DMS114 treated with DMSO at 0.1 percent for 48 hours (cell line): ENCODE results near the gene CYP27C1.
"Not testable (repeated sequence)": the region's sequence is repeated elsewhere in the genome, so short reads cannot be mapped to it uniquely, and the experiment has no call there.

Experiments
- DNase-seq: peaks from one replicate; lab custom pipeline; 2025; ENCODE audit not compliant: unreplicated experiment; lab: John Stamatoyannopoulos, UW

CYP27C1 gene

GRCh38 chr2:127172306-127172705 lies 47.8 kb downstream of the CYP27C1 start:
- DNase-seq, result no peak

GRCh38 chr2:127170452-127171197 lies 49.5 kb downstream of the CYP27C1 start:
- DNase-seq, result no peak

DNA sequence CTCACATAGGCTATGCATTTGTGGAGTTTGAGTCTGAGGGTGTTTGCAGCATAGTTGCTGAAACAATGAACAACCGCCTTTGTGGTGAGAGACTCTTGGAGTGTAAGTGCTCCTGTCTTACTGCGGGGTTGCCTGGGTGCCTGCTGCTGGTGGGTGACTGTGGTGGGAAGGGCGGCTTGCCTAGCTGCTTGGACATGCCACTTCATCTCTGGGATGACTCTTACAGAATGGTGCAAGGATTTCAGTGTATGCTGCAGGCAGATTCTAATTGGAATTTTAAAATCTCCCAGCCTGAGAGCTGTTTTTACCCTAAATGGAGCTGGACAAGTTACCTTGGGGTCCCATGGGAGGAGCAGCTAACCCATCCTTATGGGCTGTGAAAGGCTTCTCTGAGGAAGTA lies 50.1 kb downstream of the CYP27C1 start:
- DNase-seq, result no peak

- DNase-seq, result no peak
These were observed 50.9 kb downstream of the CYP27C1 start for GRCh38 chr2:127169066-127169660.

DNA sequence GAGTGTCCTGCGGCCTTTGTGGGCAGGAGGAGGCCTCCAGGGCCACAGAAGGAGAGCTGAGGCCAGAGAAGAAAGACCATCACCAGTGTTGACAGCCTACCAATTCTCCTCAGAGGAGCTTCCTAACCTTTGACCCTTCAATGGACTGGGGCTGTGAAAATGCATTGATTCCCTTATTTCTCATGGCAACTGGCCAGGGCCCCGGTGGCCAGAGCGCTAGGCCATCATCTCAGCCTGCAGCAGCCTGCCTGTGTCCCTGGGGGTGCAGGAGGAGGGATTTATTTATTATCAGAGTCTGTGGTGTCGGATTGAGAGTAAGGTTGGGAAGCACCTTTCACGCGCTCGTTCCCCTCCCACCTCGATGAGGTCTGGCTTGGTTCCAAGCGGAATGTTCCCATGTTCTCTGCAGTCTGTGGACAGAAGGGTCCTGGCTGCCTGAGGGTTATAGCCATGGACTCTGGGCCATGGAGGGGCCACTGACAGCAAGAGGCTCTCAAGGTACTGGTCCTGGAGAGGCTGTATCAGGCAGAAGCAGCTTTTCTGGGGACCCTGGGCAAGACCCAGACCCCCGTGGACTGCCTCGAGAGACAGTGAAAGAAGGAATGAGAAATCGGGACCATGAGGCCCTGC lies 53.8 kb downstream of the CYP27C1 start:
- no peak for DNase-seq

GRCh38 chr2:127165539-127165935 lies 54.6 kb downstream of the CYP27C1 start:
- DNase-seq, result no peak

DNA sequence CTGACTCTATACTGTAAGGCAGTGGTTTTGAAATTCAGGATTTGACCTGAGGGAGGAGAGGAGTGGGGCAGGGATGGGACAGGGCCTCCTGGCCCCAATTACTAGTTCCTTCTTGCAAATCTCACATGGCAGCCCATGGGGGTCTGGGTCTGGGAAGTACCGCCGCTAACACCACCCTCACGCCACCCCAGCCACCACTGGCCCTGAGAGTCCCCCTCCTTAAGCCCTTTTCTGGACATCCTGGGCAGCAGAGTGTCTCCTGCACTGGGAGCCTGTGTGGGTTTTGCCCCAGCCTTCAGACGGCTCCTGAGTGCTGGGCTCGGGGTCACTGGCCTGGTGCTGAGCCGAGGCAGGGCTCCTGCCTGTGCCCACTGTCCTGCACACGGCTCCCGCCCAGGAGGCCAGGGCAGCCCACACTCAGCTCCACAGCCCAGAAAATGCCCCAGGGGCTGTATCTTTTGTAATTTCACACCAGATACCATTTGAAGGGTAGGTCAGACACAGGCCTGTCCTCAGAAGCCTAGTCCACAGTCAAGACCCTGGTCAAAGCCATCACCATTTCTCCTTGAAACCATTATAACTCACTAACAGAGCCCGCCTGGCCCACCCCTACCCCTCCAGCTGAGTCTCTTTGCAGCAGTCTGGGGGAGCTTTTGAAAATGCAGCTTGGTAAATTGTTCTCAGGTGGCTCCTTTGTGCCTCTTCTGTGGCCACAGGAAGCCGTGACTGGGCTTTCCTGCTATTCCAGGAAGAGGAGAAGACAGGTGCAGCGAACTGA lies 55.1 kb downstream of the CYP27C1 start:
- no peak for DNase-seq

DNA sequence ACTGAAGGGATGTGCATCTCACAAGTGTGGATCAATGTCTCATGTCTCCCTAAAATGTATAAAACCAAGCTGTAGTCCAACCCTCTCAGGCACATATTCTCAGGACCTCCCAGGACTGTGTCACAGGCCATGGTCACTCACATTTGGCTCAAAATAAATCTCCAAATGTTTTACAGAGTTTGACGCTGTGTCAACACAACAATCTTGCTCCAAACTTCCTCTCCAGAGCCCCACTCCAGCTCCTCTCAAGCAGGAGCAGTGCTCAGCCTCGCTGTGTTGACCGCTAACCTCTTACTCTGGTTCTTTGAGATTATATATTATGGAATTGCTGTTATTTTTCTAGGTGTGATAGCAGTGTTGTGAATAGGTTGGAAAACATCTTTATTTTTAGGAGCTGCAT lies 56.2 kb downstream of the CYP27C1 start:
- DNase-seq, result no peak

DNA sequence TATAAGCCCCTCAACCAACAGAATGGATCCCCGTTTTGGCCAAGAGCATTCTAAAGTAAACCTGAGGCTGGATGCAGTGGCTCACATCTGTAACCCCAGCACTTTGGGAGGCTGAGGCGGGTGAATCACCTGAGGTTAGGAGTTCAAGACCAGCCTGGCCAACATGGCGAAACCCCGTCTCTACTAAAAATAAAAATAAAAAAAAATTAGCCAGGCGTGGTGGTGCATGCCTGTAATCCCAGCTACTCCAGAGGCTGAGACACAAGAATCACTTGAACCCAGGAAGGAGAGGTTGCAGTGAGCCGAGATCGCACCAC lies 57.1 kb downstream of the CYP27C1 start:
- not testable (repeated sequence) for DNase-seq

DNA sequence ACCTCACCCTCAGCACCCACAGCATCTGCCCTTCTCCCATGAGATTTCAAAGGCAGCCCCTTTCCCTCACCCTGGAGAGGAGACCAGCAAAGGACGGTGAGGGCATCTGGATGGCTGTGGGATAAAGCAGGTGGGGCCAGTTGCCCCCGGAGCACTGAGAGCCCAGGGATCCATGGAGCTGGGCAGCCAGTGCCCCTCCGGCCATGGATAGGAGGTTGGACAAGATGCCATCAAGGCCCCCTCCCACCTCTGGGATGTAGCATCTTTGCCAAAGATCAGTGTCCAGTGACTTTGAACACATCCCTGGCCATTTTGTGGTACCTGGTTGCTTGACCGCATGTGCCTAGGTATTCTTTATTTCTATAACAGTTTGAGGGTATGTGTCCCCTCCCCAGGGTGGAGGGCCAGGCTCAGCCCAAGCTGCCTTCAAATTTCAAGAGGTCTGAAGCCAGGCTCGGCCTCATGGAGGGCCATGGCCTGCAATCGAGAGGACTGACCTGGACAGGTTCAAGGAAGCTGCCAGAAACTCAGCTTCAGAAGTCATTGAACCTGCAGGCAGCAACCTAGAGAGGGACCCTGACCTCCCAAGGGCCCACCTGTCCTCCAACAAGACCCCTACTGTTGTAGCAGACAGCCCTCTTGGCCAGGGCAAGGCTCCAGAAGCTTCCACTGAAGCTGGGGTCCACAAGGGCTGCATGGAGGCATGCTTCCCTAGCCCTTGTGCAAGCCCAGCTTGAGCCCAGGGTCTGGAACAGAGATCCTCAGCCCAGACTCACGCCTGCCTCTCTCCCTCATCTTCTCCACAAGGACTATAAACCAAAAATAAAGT lies 57.6 kb downstream of the CYP27C1 start:
- no peak for DNase-seq

DNA sequence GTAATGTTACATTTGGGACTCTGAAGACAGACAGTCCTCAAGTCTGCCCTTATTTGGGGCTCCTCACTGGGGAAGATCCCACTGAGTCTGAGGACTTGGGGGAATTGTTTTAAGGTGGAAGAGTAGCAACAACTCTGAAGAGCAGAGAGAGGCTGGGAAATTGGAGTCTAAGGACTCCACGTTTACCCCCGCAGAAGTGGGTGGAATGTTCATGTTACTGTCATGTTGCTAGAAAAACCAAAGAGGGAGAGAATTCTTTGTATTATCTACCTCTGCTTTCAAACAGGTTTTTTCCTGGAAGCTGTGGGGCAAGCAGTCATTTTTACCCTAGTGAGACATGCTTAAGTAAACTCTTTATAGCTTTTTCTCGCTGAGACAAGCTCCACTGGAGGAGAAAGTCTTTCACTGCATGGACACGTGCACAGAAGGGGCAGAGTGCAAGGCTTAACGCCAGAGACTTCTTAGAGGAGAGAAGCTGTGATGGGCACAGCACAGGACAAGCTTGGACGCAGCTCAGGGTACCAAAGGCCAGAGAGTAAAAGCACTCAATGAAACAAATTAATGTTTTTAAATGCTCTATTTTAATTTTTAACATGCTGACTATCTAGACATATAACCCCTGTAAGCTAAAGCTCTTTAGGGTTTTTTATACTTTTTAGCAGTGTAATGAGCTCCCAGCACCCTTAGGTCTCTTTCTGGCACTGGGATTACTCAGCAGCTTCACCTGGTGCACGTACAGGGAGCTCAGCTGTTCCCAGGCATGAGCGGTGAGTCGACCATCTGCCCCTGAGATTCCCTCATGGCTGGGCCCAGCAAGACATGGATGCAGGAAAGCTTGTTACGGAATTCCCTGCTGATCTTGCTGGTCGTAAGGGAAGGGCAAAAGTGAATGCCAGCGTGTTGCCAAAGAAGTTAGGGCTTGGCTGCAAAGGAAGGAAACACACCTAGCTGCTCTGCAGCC lies 58.6 kb downstream of the CYP27C1 start:
- no peak for DNase-seq

- DNase-seq, result no peak
These were observed 59.4 kb downstream of the CYP27C1 start for GRCh38 chr2:127160676-127161075.

DNA sequence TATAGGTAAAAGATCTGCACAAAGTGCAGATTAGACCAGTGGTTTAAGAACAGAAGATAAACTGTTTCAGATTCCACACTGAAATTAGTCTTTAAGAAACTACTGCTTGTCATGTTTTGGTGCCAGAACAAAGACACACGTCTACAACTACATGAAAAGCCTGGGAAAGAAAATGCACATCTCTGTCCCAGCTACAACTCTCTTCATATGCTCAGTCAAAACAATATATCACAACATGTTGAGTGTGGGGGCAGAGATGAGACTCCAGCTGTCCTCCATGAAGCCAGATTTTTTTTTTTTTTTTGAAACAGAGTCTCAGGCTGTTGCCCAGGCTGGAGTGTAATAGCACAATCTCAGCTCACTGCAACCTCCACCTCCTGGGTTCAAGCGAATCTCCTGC lies 60.6 kb downstream of the CYP27C1 start:
- no peak for DNase-seq

DNA sequence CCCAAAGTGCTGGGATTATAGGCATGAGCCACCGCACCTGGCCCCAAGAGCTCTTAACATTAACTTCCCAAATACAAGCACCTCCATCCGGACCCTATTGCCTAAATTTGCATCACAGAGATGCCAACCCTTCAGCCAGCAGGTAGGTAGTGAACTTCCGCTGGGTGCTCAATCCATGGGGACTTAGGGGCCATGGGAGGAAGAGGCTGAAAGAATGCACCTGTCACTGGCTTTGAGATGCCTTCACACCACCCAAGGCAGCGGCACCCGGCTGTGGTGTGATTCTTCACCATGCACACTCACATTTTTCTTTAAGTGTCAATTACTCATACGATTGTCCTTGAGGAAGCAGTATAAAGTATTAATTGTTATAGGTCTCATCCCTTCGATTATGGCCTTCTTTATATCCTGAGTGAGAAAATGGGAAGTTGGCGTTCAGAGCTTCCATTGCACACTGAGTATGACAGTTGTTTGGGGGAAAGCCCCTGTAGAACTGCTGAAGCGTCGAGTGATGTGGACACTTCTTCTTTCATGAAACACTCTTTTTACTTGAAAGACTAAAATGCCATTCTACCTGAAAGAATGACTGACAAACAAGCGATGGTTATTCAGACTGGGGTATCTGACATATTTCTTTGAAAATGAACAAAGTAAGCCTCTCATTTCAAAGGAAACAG lies 61.3 kb downstream of the CYP27C1 start:
- DNase-seq, result no peak

GRCh38 chr2:127157651-127158485 lies 62.2 kb downstream of the CYP27C1 start:
- DNase-seq, result no peak

DNA sequence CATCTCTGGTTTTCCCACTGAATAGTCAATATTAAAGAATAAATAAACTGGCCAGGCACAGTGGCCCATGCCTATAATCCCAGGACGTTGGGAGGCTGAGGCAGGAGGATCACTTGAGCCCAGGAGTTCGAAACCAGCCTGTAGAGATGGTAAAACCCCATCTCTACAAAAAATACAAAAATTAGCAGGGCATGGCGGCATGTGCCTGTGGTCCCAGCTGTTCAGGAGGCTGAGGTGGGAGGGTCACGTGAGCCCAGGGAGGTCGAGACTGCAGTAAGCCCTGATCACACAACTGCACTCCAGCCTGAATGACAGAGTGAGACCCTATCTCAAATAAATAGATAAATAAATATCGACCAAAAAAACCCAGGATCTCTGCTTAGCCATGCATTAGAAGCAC lies 63.0 kb downstream of the CYP27C1 start:
- no peak for DNase-seq

- no peak for DNase-seq
These were observed 64.2 kb downstream of the CYP27C1 start for GRCh38 chr2:127155947-127156346.

- no peak for DNase-seq
These were observed 65.0 kb downstream of the CYP27C1 start for GRCh38 chr2:127155028-127155581.
